Measurements from ENCODE around the gene TNIP3.

TNIP3 gene

GRCh38 chr4:121129606-121130325 lies 34.4 kb downstream of the TNIP3 start:
- no peak for DNase-seq

- DNase-seq, result no peak
Measured at GRCh38 chr4:121127100-121127499, 37.0 kb downstream of the TNIP3 start.

GRCh38 chr4:121126449-121127006 lies 37.6 kb downstream of the TNIP3 start:
- no peak for DNase-seq

- DNase-seq, result no peak
Measured at GRCh38 chr4:121125498-121125885, 38.6 kb downstream of the TNIP3 start.

GRCh38 chr4:121122661-121123060 lies 41.5 kb downstream of the TNIP3 start:
- no peak for DNase-seq

- DNase-seq, result no peak
Measured at GRCh38 chr4:121119715-121120114, 44.4 kb downstream of the TNIP3 start.

- DNase-seq, result no peak
Measured at GRCh38 chr4:121118344-121118743, 45.8 kb downstream of the TNIP3 start.

- DNase-seq, result no peak
Measured at GRCh38 chr4:121114756-121115155, 49.4 kb downstream of the TNIP3 start.

GRCh38 chr4:121112530-121112929 lies 51.6 kb downstream of the TNIP3 start:
- no peak for DNase-seq

GRCh38 chr4:121108557-121108956 lies 55.6 kb downstream of the TNIP3 start:
- peak; percentile 36 for DNase-seq

GRCh38 chr4:121107507-121107906 lies 56.6 kb downstream of the TNIP3 start:
- no peak for DNase-seq

GRCh38 chr4:121100093-121100775 lies 63.9 kb downstream of the TNIP3 start:
- no peak for DNase-seq

- no peak for DNase-seq
Measured at GRCh38 chr4:121098266-121098665, 65.9 kb downstream of the TNIP3 start.

- peak; percentile 42 for DNase-seq
Measured at GRCh38 chr4:121096629-121097028, 67.5 kb downstream of the TNIP3 start.

GRCh38 chr4:121096191-121096590 lies 67.9 kb downstream of the TNIP3 start:
- no peak for DNase-seq

GRCh38 chr4:121094297-121094966 lies 69.7 kb downstream of the TNIP3 start:
- DNase-seq, result no peak

GRCh38 chr4:121093261-121093660 lies 70.9 kb downstream of the TNIP3 start:
- no peak for DNase-seq

- DNase-seq, result no peak
Measured at GRCh38 chr4:121091941-121092340, 72.2 kb downstream of the TNIP3 start.

GRCh38 chr4:121088867-121089266 lies 75.3 kb downstream of the TNIP3 start:
- DNase-seq, result no peak

Measured in SHP77 treated with DMSO at 0.1 percent for 48 hours (cell line).